Superior temporal gyrus (tissue), 1 donor: Measurements from ENCODE around the gene ERGIC1.

ENCODE experiments used
- DNase-seq: peaks from one replicate; pipeline ENCODE4 v3.0.0-alpha.2; 2016; ENCODE audit errors: extremely low spot score

The ERGIC1 gene

DNA sequence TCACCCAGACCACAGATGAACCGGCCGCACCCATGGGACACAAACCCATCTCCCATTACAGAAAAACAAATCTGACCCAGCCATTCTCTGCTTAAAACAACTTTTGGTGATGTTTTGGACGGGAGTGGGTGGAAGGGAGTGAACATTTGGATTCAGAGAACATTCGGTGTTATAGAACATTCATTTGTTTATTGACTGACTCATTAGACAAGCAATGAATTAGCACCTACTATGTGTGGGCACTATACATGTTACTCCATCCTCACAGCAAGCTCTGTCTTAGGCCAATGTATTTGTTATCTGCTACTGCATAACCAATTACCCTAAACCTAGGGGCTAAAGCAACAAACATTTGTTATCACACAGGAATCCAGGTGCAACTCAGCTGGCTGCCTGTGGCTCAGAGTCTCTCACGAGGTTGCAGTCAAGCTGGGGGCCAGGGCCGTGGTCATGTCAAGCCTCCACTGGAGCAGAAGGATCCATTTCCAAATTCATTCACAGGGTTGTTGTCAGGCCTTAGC, 5.1 kb upstream of the ERGIC1 start:
- DNase-seq: no peak

DNA sequence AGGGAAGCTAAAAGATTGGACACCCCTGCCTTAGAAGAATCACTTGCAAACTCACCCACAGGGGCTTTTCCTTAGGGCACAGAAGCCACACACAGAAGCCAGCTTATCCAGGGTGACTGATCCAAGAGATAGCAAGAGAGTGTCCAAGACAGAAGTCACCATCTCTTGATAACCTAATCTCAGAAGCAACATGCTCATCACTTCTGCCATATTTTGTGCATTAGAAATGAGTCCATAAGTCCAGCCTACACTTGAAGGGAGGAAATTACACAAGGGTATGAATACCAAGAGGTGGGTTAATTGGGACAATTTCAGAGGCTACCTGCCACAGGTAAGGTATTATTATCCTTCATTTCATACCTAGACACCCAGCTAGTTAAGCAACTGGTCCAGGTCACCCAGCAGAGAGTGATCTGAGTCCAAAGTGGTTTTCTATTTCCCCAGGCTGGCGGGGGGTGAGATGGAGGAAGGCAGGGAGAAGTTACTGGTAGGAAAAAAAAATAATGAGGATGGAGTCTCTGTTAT, 3.7 kb upstream of the ERGIC1 start:
- DNase-seq: no peak

DNA sequence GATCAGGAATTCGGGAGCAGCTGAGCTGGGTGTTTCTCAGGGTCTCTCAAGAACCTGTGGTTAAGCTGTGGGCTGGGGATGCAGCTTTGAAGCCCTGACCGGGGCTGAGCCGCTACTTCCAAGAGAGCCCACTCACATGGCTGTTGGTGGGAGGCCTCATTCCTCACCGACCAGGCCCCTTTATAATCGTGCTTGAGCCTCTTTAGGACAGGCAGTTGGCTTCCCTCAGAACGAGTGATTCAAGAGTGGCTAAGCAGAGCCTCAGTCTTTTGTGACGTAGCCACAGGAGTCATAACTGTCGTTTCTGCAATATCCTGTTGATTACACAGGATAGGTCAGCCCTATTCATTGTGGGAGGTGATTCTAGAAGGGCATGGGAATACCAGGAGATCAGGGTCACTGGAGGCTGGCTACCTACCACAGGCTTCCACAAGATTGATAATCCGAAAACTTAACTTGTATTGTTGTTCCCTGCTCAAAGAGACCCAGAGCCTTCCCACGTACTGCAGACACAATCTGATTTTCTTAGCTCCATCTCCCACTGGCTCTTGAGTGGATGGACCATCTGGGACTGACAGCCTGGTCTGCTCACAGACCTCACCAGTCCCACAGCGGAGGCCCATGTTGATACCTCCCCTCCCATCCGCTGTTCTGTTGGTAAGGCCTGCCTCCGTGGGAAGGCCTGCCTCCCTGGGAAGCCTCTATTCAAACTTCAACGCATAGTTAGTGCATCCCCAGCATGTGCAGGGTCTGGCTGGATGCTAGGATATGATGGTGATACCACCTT, 3.0 kb upstream of the ERGIC1 start:
- DNase-seq: no peak

DNA sequence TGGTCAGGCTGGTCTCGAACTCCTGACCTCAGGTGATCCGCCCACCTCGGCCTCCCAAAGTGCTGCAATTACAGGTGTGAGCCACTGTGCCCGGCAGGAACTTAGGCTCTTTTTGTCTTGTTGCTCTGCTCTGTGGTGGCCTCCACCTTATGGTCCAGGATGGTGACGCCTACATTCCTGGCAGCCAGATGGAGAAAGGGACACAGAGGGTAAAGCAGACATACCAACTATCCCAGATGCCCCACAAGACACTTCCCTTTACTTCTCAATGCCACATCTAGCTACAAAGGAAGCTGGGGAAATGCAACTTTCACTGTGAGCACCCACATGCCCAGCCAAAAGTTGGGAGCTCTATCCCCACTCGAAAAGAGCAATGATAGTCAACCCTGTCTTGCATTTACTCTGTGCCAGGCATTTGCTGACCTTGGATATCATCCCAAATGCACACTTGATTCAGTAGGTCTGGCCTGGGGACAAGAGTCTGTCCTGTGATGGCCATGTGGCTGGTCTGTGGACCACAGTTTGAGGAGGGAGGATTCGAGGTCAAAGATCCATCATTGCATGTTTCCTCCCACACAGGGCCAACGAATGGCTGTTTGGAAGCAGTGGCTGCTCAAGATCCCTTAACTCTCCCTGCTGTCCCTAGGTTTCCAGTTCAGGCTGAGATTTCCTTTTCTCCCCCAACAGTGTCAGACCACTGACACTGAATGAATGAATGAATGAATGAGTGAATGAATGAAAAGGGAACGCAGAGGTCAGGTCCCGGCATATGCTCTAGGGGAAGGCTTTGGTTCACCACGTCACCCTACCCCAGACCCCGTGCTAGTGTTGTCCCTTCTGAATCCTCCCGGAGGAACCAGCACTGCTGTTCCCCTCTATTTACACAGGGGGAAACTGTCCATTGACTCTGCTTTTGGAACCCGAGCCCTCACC, 1.4 kb upstream of the ERGIC1 start:
- no peak for DNase-seq

DNA sequence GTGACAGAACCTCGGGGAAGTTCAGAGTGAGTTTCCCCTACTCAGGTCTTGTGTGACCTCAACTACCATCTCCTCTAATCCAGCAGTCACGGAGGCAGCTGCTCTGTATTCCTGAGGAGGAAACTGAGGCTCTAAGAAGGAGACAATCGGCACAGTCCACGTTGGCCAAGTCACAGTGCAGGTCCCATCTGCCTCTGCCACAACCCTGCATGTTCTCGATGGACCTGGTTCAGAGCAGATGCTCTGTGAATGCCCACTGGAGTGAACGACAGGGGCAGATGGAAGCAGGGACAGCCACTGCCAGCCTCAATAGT, 722 bp upstream of the ERGIC1 start:
- no peak for DNase-seq

DNA sequence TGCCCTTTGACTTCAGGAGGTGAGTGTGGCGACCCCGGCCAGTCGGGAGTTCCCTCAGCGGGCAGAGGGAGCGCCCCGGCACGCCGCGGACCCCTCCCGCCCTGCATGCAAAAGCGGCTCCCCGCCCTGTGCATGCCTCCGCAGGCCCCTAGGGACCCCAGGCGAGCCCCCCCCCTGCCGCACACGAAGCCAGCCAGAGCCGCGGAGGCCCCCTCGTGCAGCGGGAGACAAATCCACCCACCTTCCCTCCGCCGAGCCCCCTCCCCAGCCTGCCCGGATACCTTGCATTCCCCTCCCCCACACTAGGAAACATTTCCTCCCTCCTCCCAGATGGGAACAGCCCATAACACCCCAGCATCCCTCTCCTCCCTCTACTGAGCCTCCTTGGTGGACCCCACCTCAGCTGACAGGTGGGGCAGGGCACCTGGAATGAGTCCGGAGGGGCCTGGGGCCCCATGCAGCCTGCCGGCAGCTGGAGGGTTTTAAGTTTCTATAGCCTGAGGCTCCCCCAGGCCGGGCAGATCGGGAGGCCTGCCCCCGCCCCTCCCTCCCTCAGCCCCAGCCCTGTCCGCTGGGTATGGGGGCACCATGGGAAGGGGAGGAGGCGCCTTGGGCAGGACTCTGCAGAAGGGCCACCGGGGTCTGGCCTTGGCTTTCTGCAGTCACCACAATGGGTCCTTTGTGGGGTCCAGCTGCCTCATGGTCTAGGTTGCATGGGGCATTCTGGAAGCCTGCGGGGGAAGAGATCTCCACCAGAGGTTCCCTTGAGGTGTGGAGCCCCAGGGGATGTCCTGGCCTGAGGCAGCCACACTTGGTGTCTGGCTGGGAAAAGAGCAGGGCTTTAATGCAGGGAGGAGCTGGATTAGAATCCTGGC, 601 bp downstream of the ERGIC1 start:
- peak; percentile 43 for DNase-seq

DNA sequence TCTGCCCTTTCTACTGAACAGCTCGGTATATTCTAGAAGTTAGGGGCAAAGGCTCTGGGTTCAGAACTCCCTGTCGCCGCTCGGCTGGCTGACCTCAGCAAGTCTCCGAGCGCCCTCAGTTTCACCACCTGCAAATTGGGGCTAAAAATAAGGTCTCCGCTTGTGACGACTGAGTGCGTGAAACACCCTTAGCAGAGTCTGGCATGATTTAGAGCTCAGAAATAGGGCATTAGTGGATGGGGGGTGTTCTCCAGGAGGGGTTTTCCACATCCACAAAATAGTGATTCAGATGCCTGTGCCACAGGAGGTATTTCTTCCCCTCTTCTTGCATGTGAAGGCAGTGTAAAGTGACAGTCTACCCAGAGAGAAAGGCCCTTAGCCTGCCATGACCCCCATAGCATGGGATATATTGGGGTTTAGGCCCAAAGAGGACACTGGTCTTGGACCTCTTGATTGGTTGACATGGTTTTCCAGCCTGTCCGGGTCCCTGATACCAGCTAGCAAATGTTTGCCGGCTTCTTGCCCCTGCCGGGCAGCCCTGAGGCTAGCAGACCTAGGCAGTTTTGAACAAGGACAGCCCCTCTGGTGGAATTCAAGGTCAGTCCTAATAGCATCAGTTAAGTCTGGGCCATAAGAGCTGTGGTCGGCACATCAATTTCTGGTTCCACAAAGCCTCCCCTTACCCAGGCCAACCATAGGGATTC, 1.4 kb downstream of the ERGIC1 start:
- DNase-seq: no peak

DNA sequence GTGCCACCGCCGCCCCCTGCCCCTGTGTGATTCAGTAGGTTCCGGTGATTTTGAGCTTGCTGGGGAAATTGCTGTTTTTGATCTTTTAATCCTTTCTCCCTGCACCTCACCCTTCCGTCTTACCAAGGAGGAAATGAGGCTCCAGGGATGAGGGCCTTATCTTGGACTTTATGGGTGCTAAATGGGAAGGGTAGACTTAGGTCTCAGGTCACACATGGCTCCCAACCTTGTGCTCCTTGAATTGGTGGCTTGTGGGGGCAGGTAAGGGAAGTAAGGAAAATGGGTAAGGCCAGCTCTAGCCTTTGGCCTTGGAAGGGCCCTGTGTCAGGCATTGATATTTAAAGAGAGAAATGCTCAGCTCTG, 1.9 kb downstream of the ERGIC1 start:
- no peak for DNase-seq

DNA sequence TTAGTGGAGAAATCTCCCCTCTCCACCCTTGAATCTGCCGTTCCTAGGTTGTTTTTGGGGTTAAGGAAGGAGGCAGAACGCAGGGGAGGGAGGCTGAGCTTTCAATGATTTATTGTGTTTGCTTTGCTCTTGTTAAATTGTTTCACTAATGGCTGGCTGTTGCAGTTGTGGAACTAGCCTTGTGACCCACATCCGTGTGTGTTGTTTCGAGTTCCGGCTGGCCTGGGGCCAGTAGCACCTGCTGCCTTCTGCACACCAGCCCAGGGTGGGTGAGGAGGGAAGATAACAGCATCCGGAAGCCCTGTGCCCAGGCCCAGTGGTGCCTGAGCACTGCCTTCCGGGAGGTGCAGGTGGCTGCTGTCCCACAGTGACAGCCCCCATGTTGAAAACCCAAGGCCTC, 3.6 kb downstream of the ERGIC1 start:
- peak; percentile 26 for DNase-seq

DNA sequence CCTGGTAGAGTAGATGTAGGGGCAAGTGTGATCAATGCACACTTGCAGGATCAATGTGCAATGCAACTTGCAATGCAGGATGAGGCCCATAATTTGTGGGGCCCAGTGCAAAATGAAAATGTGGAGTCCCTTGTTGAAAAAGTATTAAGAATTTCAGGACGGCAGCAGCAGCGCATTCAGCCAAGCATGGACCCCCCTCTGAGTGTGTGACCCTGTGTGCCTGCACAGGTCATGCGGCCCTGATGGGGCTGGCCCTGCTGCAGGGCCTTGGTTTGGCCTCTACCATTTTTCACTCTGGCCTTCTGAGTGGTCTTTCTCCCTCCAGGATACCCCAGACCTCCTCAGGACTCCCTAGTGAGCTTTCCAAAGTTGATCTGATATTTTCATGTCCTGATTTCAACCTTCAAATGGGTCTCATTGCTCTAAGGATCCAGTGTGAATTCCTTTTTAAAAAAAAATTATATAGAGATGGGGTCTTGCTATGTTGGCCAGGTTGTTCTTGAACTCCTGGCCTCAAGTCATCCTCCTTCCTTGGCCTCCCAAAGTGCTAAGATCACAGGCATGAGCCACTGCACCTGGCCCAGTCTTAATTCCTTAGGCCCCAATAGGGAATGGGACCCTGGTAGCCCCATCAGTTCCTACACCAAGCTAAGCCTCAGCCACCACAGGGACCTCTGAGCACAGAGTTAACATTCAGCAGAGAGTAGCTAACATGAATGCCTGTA, 4.3 kb downstream of the ERGIC1 start:
- no peak for DNase-seq

DNA sequence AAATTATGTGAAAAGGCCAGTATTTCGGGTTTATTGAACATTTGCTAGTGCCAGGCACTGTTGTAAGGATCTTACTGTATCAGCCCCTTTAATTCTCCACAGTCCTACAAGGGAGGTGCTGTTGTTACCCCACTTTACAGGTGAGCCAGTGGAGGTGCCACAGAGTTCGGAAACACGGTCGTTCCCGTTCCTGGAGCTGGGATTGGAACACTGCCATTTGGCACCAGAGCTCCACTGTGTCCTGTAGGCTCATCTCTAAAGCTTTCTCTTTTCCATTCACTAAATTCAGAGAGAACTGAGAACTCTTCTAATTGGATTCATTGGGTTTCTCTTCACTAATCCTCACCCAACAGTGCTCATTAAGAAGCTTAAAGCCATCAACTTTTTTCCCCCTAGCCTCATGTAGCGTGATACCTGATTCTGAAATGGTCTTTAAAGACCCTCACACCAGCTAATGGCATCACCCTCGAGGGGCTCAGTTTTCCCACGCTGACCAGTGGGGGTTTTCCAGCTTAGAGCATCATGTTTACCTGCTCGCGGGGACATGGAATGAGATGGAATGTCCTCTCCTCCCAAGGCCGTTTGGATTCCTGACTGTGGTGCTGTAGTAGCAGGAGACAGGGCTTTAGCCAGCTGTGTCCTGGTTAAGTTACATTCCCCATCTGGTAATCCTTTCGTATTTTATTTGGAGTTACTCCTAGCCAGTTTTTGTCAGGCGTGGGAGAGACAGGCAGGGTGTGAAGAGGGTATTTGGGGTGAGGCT, 5.8 kb downstream of the ERGIC1 start:
- peak; percentile 53 for DNase-seq

DNA sequence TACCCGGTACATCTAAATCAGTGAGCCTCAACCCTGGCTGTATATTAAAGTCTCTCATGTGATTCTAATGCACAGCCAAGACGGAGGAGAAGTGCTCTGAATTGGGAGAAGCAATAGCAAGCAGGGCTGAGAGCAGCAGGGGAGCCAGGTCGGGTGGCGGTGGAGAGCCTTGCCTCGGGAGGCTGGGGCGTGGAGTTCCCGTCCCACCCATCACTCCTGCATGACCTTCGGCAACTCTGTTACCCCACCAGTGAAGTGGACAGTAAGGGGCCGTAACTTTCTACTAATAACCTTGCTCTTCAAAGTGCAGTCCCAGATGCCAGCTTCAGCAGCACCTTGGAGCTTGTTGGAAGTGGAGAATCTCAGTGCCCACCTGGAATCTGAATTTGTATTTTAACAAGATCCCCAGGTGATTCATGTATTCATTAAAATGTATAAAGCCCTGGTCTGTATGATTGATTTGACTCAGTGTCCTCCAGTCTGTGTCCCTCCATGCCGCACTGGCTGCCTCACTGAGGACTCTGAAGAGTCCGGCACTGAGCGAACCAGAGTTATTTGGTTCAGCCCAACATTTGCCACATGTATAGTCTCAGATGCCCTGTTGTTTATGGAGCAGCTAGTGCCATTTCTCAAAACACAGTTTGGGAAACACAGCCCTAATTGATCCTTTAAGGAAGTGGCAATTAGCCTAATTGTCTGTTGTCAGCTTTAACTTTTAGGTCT, 6.5 kb downstream of the ERGIC1 start:
- DNase-seq: no peak

DNA sequence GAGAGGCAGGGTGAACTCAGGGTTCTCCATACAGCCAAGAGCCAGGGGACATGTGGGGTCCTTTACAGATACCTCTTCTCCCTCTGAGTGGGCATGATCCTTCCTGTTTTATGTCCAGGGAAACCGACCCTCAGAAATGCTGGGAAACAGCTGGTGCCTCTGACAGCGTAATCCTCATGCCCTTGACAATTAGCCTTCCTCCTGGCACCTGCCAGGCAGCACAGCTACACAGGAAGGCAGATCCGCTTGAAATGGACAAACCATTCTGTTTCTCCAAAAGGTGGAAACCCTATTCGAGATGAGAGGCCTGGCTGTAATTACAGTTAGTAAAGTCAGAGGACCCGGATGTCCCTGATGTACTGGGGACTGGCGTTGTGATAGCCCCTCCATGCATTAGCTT, 7.2 kb downstream of the ERGIC1 start:
- no peak for DNase-seq

DNA sequence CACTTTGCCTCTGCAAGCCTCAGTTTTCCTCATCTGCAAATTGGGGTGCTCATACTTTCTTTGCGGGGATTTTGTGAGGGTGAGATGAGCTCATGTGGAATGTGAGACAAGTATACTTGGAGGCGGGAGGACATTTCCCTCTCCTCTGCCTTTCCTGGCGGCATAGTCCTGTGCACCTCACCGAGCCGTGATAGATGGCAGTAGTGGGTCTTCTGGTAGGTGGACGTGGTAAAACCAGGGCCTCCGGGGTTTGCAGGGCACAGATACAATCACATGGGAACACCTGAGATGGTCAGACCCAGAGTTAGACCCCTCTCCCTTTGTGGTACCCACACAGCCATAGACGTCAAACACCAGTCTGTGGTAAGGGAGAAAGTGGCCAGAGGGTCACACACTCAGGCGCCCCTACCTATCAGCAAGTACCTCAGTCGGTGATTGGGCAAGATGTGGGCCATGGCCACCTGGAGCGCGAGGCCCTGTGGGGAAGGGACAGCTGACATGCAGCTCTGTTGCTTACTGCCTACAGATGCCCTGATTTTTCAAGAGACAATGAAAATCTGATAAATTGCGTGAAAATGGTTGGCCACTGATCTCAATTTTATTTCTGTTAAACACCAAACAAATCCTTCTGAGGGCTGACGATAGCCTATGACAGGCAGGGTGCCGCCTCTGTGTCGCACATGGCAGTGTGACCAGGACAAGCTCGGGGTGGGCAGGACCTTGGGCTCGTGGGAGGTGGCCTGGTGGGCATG, 9.9 kb downstream of the ERGIC1 start:
- no peak for DNase-seq

DNA sequence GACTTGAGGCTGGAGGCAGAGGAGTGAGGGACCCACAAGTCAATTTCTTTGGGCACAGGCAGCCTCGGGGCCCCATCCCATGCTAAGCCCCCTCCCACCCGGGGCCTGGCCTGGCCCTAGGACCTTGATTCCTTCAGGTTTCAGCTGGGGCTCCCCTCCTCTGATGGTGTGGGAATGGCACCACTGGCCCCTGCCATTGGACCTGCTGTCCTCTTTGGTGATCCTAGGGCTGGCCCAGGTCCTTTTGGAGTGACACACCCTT, 10.5 kb downstream of the ERGIC1 start:
- no peak for DNase-seq

DNA sequence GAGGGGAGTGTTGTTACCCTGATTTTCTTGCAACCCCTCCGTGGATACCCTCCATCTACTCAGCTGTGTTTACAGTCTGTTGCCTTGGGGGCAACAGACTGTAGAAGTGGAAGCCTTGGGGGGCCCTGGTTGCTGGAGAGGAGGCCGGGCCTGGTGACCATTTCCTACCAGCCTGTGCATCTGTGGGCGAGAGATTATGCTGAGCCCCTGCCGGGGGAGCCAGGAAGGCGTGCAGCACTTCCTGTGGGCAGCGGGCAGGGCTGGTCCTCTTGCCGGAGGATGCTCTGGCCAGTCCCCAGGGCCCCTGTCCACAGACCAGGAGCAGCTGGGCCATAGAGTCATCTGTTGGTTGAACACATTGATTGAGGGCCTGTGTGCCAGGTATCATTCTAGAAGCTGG, 11.1 kb downstream of the ERGIC1 start:
- DNase-seq: no peak

DNA sequence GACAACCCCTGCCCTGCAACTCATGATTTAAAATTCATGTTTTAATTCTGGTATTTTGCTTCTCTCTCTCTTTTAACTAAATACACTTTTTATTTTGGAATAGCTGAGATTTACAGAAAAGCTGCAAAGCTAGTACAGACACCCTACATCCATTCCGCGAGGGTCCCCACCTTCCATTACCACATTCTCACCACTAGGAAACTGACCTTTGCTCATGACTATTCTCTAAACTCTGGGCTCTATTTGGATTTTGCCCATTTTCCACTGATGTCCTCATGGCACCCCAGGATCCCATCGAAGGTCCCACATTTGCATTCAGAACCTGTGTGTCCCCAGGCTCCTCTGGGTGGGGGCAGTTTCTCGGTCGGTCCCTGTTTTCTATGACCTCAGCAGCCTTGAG, 11.5 kb downstream of the ERGIC1 start:
- no peak for DNase-seq

DNA sequence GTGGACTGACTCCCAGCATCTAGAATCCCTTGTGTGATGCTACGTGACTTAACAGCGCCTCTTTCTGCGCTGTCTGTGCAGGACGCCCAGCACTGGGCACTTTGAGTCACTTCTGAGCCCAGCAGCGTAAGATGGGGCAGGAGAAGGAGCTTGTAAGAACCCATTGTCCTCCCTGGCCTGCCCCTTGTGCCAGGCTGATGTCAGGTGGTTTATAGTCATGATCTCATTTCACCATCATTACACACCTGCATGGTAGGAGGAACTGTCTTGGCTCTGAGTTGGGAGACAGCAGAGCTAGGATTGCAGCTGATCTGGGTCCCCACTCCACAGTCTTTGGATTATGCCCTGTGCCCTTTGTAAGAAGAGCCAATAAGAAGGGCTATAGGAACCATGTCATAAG, 12.2 kb downstream of the ERGIC1 start:
- DNase-seq: no peak

DNA sequence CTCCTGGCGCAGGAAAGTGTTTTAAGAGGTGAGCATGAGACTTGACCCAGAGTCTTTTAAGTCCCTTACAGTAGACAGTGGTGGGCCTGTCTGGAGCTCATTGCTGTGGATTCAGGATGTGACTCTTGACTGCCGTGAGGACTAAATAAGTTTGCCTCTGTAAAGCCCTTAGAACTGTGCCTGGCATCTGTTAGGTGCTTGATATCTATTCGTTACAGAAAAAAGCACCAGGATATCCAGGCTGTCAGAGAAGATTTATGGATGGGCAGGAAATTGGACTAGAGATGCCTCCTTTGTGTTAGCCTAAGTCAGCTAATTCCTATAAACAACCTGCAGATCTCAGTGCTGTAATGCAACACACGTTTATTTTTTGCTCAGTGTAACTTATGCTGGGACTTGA, 12.6 kb downstream of the ERGIC1 start:
- DNase-seq: no peak
